ENCODE data around the gene LCE3C. TPM values are rescaled to one million over a fixed set of nuclear protein-coding genes. Genes with fewer than 3 reads are reported as not detected.
"Not testable (repeated sequence)": the region's sequence is repeated elsewhere in the genome, so short reads cannot be mapped to it uniquely, and the experiment has no call there.

LCE3C gene, protein sequence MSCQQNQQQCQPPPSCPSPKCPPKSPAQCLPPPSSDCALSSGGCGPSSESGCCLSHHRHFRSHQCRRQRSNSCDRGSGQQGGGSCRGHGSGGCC
- total RNA-seq = 1 to 10 TPM in 1 of 8 experiments, not detected in 7; 1.3 TPM

DNA sequence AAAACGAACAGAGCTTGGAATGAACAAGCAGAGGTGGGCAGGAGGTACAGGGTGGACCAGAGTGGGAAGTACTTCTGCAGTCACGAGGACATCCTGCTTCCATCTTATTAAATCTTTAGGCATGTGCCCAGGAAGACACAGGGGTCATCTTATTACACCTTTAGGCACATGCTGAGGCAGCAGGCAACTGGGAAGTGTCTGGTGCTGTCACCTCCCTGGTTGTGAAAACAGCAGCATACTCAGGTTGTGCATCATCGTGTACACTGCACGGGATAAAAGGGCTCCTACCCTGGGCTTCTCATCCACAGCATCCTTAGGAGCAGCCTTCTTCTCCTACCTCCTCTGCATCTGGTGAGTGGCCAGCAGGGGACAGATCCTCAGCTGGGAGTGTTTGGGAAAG lies at the start of gene LCE3C:
Gene LCE3C, plus strand, starts transcription at position 301 of the 400 bp plus-strand sequence. CDS start 498 bp downstream, outside the sequence.
- ATAC-seq (replicated peaks in 6 of 8) = no peak
- no peak within 1 kb of the TSS for H3K4me3 ChIP-seq
- 19 to 20% methylated on average over 2 to 4 of the region's 4 CpGs; no CpG with 5 or more reads in 8 of the 10 experiments for WGBS, 10 experiments
- no peak within 1 kb of the TSS for H3K27ac ChIP-seq
- in situ Hi-C loops (cut with MboI; ENCODE audit: low pct_unique_long_range_greater_than_20kb in 2 of 9, low sequenced_read_pairs in 9 of 9, unreplicated experiment in 9 of 9) = no loop called here
- H3K4me1 ChIP-seq (replicated peaks in 1 of 2) = no peaks in the 10 kb centered on the region

DNA sequence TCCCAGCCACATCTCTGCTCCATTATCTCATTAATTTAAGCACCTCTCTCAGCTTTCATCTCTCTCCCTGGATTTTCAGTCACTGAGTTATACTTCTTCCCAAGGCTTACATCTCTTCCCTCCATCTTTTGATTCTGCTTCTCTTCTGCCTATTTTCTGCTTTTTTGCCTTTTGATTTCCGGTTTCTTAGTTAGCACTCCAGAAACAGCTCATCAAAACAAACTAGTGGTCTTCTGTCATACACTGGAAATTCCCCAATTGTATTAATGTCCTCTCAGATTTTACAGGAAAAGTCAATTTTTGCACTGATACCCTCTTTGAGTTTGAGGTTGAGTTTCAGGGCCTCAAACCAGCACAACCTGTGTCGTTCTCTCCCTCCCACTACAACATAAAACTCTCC lies 34.9 kb upstream of the LCE3C start:
- no peak for ATAC-seq (replicated peaks in 6 of 8)
- H3K4me3 ChIP-seq = no peak overlapping the region
- no peak overlapping the region for H3K27ac ChIP-seq
- H3K4me1 ChIP-seq (replicated peaks in 1 of 2) = no peaks in the 10 kb centered on the region
- WGBS, 10 experiments = 0 to 78% (median 27%) methylated on average over 1 to 2 of the region's 2 CpGs
- in situ Hi-C loops (cut with MboI; ENCODE audit: low pct_unique_long_range_greater_than_20kb in 2 of 9, low sequenced_read_pairs in 9 of 9, unreplicated experiment in 9 of 9) = loop anchor here in 1 of 9 experiments (10.0 kb wide), 1 partner anchor 60 kb away; the partner anchor contains the start of gene LCE3A

DNA sequence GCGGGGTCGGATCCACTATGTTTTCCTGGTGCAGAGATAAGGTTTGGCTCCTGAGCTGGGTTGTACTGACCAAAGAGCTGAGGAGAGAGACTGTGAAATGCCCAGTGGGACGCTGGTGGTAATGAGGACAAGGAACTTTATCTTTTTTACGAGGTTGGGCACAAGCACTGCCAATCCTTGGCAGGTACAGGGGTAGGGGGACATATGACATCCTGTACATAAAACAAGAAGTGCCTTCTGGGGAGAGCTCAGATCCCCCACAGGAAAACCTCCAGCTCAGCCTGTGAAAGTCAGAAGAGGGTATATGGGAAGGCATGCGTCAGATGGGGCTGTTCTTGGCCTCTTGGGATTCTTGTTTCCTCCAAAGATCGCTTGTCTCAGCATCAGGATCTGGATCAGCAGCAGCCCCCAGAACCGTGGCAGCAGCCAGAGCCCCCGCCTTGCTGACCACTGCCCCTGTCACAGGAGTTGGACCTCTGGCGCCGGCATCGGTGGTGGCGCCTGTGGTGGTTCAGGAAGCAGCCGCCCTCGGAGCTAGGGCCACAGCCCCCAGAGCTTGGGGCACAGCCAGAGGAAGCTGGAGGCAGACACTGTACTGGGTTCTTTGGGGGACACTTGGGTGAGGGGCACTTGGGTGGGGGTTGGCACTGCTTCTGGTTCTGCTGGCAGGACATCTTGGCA lies 34.4 kb upstream of the LCE3C start:
- WGBS, 10 experiments = 0 to 81% (median 16%) methylated on average over 1 to 7 of the region's 14 CpGs; no CpG with 5 or more reads in 3 of the 10 experiments
- in situ Hi-C loops (cut with MboI; ENCODE audit: low pct_unique_long_range_greater_than_20kb in 2 of 9, low sequenced_read_pairs in 9 of 9, unreplicated experiment in 9 of 9) = loop anchor here in 1 of 9 experiments (10.0 kb wide), 1 partner anchor 59 kb away; the partner anchor contains the start of gene LCE3A
- ATAC-seq (replicated peaks in 6 of 8) = no peak
- H3K4me3 ChIP-seq = no peak overlapping the region
- H3K27ac ChIP-seq = no peak overlapping the region
- H3K4me1 ChIP-seq (replicated peaks in 1 of 2) = no peaks in the 10 kb centered on the region

DNA sequence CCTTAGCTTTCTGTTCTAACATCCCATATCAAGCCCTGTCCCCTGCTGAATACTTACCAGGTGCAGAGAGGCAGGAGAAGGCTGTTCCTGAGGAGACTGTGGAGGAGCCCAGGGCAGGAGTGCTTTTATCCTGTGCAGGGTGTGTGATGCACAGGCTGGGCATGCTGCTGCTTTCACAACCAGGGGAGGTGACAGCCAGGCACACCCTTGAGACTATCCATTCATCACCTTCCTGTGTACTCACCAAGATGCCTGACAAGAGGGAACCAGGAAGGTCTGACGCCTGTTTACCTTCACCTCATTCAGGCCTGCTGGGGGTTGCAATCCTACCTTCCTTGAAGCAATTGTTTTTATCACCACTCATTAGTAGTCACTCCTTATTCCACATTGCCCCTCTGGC lies 33.4 kb upstream of the LCE3C start, which contains the start of gene LCE3E:
Gene LCE3E, minus strand, starts transcription at position 100 of the 400 bp plus-strand sequence. CDS start 572 bp downstream, outside the sequence.
- in situ Hi-C loops (cut with MboI; ENCODE audit: low pct_unique_long_range_greater_than_20kb in 2 of 9, low sequenced_read_pairs in 9 of 9, unreplicated experiment in 9 of 9) = loop anchor here in 1 of 9 experiments (10.0 kb wide), 1 partner anchor 58 kb away; the partner anchor contains the start of gene LCE3A
- WGBS, 10 experiments = 56 to 80% (median 68%) methylated on average over 1 of the region's 1 CpG; no CpG with 5 or more reads in 6 of the 10 experiments
- Histone ChIP-seq H3K4me1 (replicated peaks in 1 of 2) (no peaks in the 10 kb centered on the region), H3K27ac (no peak within 1 kb of the TSS), H3K4me3 (no peak within 1 kb of the TSS)
- peak in 2 of 8 experiments; percentile 32 to 35 for ATAC-seq (replicated peaks in 6 of 8)

DNA sequence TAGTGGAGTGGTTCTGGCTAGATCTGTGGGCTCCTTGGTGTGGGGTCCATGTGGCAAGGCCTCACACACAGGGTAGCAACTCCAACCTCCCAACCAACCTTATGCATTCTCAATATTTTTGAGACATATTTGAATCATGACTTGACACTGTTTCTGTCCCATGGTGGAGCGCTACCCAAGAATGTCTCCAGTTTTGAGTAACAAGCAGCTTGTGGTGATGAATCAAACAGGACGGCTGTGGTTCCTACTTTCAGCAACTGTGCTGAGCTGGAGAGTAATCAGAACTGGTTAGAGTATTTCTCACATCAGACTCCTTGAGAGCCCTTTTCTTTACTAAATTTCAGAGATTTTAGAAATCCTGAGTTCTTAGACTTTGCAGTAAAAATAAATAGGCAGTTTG lies 22.9 kb upstream of the LCE3C start:
- no peaks in the 10 kb centered on the region for H3K4me1 ChIP-seq (replicated peaks in 1 of 2)
- in situ Hi-C loops (cut with MboI; ENCODE audit: low pct_unique_long_range_greater_than_20kb in 2 of 9, low sequenced_read_pairs in 9 of 9, unreplicated experiment in 9 of 9) = loop anchor here in 1 of 9 experiments (10.0 kb wide), 1 partner anchor 48 kb away; the partner anchor contains the start of gene LCE3A
- no peak for ATAC-seq (replicated peaks in 6 of 8)
- no peak overlapping the region for H3K27ac ChIP-seq
- no peak overlapping the region for H3K4me3 ChIP-seq
- WGBS, 10 experiments = 0 to 100% (median 56%) methylated on average over 1 to 2 of the region's 2 CpGs; no CpG with 5 or more reads in 3 of the 10 experiments

DNA sequence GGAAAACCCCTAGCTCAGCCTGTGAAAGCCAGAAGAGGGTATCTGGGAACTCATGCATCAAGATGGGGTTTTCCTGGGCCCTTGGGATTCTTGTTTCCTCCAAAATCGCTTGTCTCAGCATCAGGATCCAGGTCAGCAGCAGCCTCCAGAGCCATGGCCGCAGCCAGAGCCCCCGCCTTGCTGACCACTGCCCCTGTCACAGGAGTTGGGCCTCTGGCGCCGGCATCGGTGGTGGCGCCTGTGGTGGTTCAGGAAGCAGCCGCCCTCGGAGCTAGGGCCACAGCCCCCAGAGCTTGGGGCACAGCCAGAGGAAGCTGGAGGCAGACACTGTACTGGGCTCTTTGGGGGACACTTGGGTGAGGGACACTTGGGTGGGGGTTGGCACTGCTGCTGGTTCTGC lies 20.5 kb upstream of the LCE3C start:
- not testable (repeated sequence) for H3K4me3 ChIP-seq; ATAC-seq (replicated peaks in 6 of 8); H3K4me1 ChIP-seq (replicated peaks in 1 of 2); H3K27ac ChIP-seq
- in situ Hi-C loops (cut with MboI; ENCODE audit: low pct_unique_long_range_greater_than_20kb in 2 of 9, low sequenced_read_pairs in 9 of 9, unreplicated experiment in 9 of 9) = loop anchor here in 1 of 9 experiments (10.0 kb wide), 1 partner anchor 45 kb away; the partner anchor contains the start of gene LCE3A
- WGBS, 10 experiments = 0 to 80% (median 30%) methylated on average over 1 to 2 of the region's 9 CpGs; no CpG with 5 or more reads in 7 of the 10 experiments

DNA sequence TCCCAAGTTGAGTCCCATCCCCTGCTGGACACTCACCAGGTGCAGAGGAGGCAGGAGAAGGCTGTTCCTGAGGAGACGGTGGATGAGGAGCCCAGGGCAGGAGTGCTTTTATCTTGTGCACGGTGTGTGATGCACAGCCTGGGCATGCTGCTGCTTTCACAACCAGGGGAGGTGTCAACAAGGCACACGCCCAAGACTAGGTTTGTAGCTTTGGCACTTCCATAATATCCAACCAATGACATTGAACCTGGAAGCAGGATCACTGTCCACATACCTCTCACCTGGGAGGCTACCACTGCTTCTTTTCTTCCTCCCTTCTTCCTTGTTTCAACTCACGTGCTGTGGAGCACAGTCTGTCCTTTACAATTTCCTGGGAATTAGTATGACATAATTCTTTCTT lies 19.6 kb upstream of the LCE3C start, which contains the start of gene LCE3D:
Gene LCE3D, minus strand, starts transcription at position 84 of the 400 bp plus-strand sequence. CDS start 580 bp downstream, outside the sequence.
- no peak within 1 kb of the TSS for H3K27ac ChIP-seq
- no peak for ATAC-seq (replicated peaks in 6 of 8)
- H3K4me1 ChIP-seq (replicated peaks in 1 of 2) = no peaks in the 10 kb centered on the region
- in situ Hi-C loops (cut with MboI; ENCODE audit: low pct_unique_long_range_greater_than_20kb in 2 of 9, low sequenced_read_pairs in 9 of 9, unreplicated experiment in 9 of 9) = no loop called here
- WGBS, 10 experiments = 0 to 67% (median 14%) methylated on average over 1 to 4 of the region's 4 CpGs; no CpG with 5 or more reads in 1 of the 10 experiments
- no peak within 1 kb of the TSS for H3K4me3 ChIP-seq

DNA sequence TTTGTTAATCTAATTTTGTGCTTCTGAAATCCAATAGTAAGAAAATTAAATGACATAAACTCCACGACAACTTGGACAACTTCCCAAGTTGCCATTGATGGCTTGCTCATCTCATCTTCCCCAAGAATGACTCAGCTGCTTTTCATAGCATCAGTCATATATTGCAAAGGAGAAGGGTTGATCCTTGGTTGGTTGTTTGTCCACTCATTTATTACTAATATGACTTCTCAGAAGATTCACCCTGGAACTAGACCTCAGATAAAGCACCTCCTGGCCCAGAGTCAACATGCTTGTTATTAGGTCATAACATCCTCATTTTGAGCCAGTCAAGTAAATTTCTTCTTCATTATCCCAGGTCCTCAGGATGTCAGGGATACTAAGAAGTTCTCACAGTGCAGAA lies 17.4 kb upstream of the LCE3C start:
- no peak for ATAC-seq (replicated peaks in 6 of 8)
- 0 to 100% (median 15%) methylated on average over 1 of the region's 1 CpG; no CpG with 5 or more reads in 3 of the 10 experiments for WGBS, 10 experiments
- in situ Hi-C loops (cut with MboI; ENCODE audit: low pct_unique_long_range_greater_than_20kb in 2 of 9, low sequenced_read_pairs in 9 of 9, unreplicated experiment in 9 of 9) = no loop called here
- H3K4me1 ChIP-seq (replicated peaks in 1 of 2) = no peaks in the 10 kb centered on the region
- no peak overlapping the region for H3K27ac ChIP-seq
- no peak overlapping the region for H3K4me3 ChIP-seq

DNA sequence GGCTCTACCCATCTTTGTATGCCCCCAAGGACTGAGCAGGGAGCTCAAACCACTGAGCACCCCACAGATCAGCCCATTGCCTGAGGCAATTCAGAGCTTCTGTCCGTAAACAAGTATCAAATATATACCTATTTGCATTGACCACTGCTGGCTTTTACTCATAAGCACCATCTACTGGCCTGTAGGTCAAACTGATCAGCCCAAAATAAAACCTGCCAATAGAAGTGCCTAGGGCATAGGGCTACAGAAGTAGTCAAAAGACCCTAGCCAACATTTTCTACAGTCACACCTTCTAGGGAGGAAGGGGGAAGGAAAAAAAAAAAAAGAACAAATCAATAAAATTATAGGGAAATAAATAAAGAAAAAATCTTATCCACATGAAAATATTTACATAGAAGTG lies 14.4 kb upstream of the LCE3C start:
- H3K4me3 ChIP-seq = no peak overlapping the region
- WGBS, 10 experiments = 0 to 45% (median 40%) methylated on average over 1 of the region's 1 CpG; no CpG with 5 or more reads in 7 of the 10 experiments
- H3K4me1 ChIP-seq (replicated peaks in 1 of 2) = no peaks in the 10 kb centered on the region
- in situ Hi-C loops (cut with MboI; ENCODE audit: low pct_unique_long_range_greater_than_20kb in 2 of 9, low sequenced_read_pairs in 9 of 9, unreplicated experiment in 9 of 9) = no loop called here
- ATAC-seq (replicated peaks in 6 of 8) = no peak
- no peak overlapping the region for H3K27ac ChIP-seq

DNA sequence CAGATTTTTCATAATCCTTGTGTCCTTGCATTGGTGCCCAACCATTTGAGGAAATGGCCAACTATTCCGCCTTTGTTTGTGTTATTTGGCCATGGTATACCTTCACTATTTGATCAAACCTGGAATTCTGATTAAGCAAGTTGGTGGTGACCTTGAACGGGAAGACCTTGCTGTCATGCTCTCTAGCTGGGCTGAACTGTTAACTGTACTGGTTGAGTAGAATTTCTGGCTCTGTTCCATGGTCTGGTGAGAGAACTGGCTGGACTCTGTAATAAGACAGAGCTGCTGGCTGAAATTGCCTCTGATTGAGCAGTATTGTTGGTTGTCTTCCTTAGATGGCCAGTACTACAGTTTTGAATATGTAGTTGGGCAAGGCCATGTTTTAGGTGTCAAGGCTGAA lies 3.0 kb upstream of the LCE3C start:
- H3K27ac ChIP-seq = no peak overlapping the region
- WGBS, 10 experiments = 0 to 80% (median 56%) methylated on average over 1 to 2 of the region's 2 CpGs; no CpG with 5 or more reads in 6 of the 10 experiments
- in situ Hi-C loops (cut with MboI; ENCODE audit: low pct_unique_long_range_greater_than_20kb in 2 of 9, low sequenced_read_pairs in 9 of 9, unreplicated experiment in 9 of 9) = no loop called here
- ATAC-seq (replicated peaks in 6 of 8) = no peak
- H3K4me3 ChIP-seq = no peak overlapping the region
- H3K4me1 ChIP-seq (replicated peaks in 1 of 2) = no peaks in the 10 kb centered on the region

DNA sequence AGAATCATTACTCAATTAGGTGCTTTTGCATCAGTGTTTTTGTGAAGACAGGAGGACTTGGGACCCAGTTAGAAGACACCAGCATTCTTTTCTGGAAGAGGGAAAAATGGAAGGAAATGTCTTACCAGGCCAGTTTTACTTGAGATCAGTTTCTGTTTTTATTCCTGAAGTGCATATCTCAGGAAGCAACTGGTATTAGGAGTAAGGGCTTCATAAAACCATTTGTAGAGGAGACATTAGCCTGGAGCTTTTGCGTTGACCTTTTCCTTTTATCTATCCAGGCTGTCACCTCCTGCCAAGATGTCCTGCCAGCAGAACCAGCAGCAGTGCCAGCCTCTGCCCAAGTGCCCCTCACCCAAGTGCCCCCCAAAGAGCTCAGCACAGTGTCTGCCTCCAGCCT lies 13.5 kb downstream of the LCE3C start, which contains the start of gene LCE3B:
Gene LCE3B, plus strand, starts transcription at position 301 of the 400 bp plus-strand sequence. Its CDS starts 0 bp downstream, at position 301.
- in situ Hi-C loops (cut with MboI; ENCODE audit: low pct_unique_long_range_greater_than_20kb in 2 of 9, low sequenced_read_pairs in 9 of 9, unreplicated experiment in 9 of 9) = no loop called here
- Histone ChIP-seq H3K27ac (no peak within 1 kb of the TSS), H3K4me1 (replicated peaks in 1 of 2) (no peaks in the 10 kb centered on the region), H3K4me3 (no peak within 1 kb of the TSS)
- no peak for ATAC-seq (replicated peaks in 6 of 8)
- 50 to 100% methylated on average over 1 of the region's 1 CpG; no CpG with 5 or more reads in 8 of the 10 experiments for WGBS, 10 experiments

DNA sequence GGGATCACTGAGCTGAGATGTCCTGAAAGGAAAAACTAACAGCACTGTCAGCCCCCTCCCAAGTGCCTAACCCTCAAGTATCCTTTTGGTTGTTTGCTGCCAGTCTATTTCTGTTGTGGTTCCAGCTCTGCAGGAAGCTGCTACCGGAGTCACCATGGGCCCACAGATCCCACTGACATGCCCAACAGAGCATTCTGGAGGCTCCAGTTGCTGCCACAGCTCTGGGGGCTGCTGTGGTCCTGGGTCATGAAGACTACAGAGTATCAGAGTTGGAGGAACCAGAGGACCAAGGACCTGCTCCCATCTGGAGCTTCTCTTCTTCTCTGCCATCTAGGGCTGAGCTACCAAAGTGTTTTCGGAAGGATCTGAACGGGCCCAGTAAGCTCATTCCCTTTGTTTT lies 22.0 kb downstream of the LCE3C start:
- in situ Hi-C loops (cut with MboI; ENCODE audit: low pct_unique_long_range_greater_than_20kb in 2 of 9, low sequenced_read_pairs in 9 of 9, unreplicated experiment in 9 of 9) = loop anchor here in 2 of 9 experiments (10.0 kb wide), 2 partner anchors 47 to 57 kb away; partner anchors contain the start of gene LCE3E (in 1 of the 2)

DNA sequence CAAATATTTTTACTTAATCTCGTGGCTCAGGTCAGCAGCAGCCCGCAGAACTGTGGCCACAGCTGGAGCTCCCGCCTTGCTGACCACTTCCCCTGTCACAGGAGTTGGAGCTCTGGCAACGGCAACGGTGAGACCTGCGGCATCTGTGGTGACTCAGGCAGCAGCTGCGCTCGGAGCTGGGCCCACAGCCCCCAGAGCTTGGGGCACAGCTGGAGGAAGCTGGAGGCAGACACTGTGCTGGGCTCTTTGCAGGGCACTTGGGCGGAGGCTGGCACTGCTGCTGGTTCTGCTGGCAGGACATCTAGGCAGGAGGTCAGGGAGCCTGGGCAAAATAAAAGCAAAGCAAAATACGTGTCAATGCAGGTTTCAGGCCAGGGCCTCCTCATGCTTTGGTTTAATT lies 22.8 kb downstream of the LCE3C start, which contains the start of gene LCE3A:
Gene LCE3A, minus strand, starts transcription at position 301 of the 400 bp plus-strand sequence. Its CDS starts 0 bp downstream, at position 301.
- in situ Hi-C loops (cut with MboI; ENCODE audit: low pct_unique_long_range_greater_than_20kb in 2 of 9, low sequenced_read_pairs in 9 of 9, unreplicated experiment in 9 of 9) = loop anchor here in 2 of 9 experiments (10.0 kb wide), 2 partner anchors 48 to 58 kb away; partner anchors contain the start of gene LCE3E (in 1 of the 2)
- no peak for ATAC-seq (replicated peaks in 6 of 8)
- 13 to 90% (median 60%) methylated on average over 1 to 9 of the region's 10 CpGs; no CpG with 5 or more reads in 1 of the 10 experiments for WGBS, 10 experiments
- Histone ChIP-seq H3K4me3 (no peak within 1 kb of the TSS), H3K27ac (no peak within 1 kb of the TSS), H3K4me1 (replicated peaks in 1 of 2) (no peaks in the 10 kb centered on the region)

More for the DNA sequence above, 22.0 kb downstream of the LCE3C start:
- ATAC-seq (replicated peaks in 6 of 8) = no peak
- no peaks in the 10 kb centered on the region for H3K4me1 ChIP-seq (replicated peaks in 1 of 2)
- no peak overlapping the region for H3K4me3 ChIP-seq
- WGBS, 10 experiments = 0 to 45% (median 25%) methylated on average over 1 to 3 of the region's 3 CpGs; no CpG with 5 or more reads in 4 of the 10 experiments
- no peak overlapping the region for H3K27ac ChIP-seq

Data from motor neuron (in vitro differentiated cells).